ENCODE results near the gene GFY.

Gene GFY

GRCh38 chr19:49411681-49412326 lies 13.4 kb upstream of the GFY start:
- H3K4me2 ChIP-seq (ENCODE audit: low read length): no peak overlapping the region
- no peaks in the 10 kb centered on the region for H3K79me1 ChIP-seq (ENCODE audit: low read length)
- H2BK5ac ChIP-seq (ENCODE audit: low read length): no peak overlapping the region
- no peaks in the 10 kb centered on the region for H3K79me2 ChIP-seq (ENCODE audit: control insufficient read depth, insufficient read depth, low read length)
- no peak overlapping the region for H3K23ac ChIP-seq (ENCODE audit: low read length)
- H3K4ac ChIP-seq (ENCODE audit: low read depth, low read length): no peak overlapping the region
- no peaks in the 10 kb centered on the region for H3K27me3 ChIP-seq (ENCODE audit: insufficient read depth, low read length, poor library complexity)
- no peak overlapping the region for H3K9ac ChIP-seq (ENCODE audit: low read length)
- H3K4me3 ChIP-seq (ENCODE audit: low read length): no peak overlapping the region
- no peak overlapping the region for H3K56ac ChIP-seq (ENCODE audit: low read length)
- no peak overlapping the region for H4K8ac ChIP-seq (ENCODE audit: low read depth, low read length)
- no peak overlapping the region for H2BK120ac ChIP-seq (ENCODE audit: low read depth, low read length)
- H4K5ac ChIP-seq (ENCODE audit: low read length): no peak overlapping the region
- no peak overlapping the region for H2AK5ac ChIP-seq (ENCODE audit: low read length)
- no peak for DNase-seq
- H3K18ac ChIP-seq (ENCODE audit: low read length): no peak overlapping the region
- H3K4me1 ChIP-seq (ENCODE audit: control insufficient read depth, low read depth, low read length): peaks cover 4% of the 10 kb centered on the region
- no peak overlapping the region for H3K27ac ChIP-seq (ENCODE audit: low read depth, low read length)
- WGBS (ENCODE audit: extremely low coverage, insufficient coverage, low lambda C conversion rate): no CpG with 5 or more reads among the region's 3 CpGs
- no peak overlapping the region for H2BK15ac ChIP-seq (replicated peaks; ENCODE audit: low read depth)
- no peaks in the 10 kb centered on the region for H3K36me3 ChIP-seq (ENCODE audit: control insufficient read depth, insufficient read depth, low read length)

- Histone ChIP-seq H3K9ac (ENCODE audit: low read length) (peak overlapping the region; percentile 17), H3K18ac (ENCODE audit: low read length) (no peak overlapping the region), H3K79me1 (ENCODE audit: low read length) (no peaks in the 10 kb centered on the region), H3K4ac (ENCODE audit: low read depth, low read length) (no peak overlapping the region), H3K4me2 (ENCODE audit: low read length) (no peak overlapping the region), H3K79me2 (ENCODE audit: control insufficient read depth, insufficient read depth, low read length) (no peaks in the 10 kb centered on the region), H2BK120ac (ENCODE audit: low read depth, low read length) (no peak overlapping the region), H3K27me3 (ENCODE audit: insufficient read depth, low read length, poor library complexity) (no peaks in the 10 kb centered on the region), H4K5ac (ENCODE audit: low read length) (no peak overlapping the region), H3K27ac (ENCODE audit: low read depth, low read length) (peak overlapping the region; percentile 1), H3K4me3 (ENCODE audit: low read length) (no peak overlapping the region), H2AK5ac (ENCODE audit: low read length) (no peak overlapping the region), H4K8ac (ENCODE audit: low read depth, low read length) (no peak overlapping the region), H3K56ac (ENCODE audit: low read length) (peak overlapping the region; percentile 63), H3K23ac (ENCODE audit: low read length) (no peak overlapping the region), H3K4me1 (ENCODE audit: control insufficient read depth, low read depth, low read length) (peaks cover 4% of the 10 kb centered on the region), H2BK5ac (ENCODE audit: low read length) (no peak overlapping the region), H2BK15ac (replicated peaks; ENCODE audit: low read depth) (no peak overlapping the region), H3K36me3 (ENCODE audit: control insufficient read depth, insufficient read depth, low read length) (no peaks in the 10 kb centered on the region)
- peak; percentile 63 for DNase-seq
- no CpG with 5 or more reads among the region's 9 CpGs for WGBS (ENCODE audit: extremely low coverage, insufficient coverage, low lambda C conversion rate)
Measured at GRCh38 chr19:49413348-49413747, 11.8 kb upstream of the GFY start.

GRCh38 chr19:49414256-49414655 lies 10.9 kb upstream of the GFY start:
- Histone ChIP-seq H3K56ac (ENCODE audit: low read length) (no peak overlapping the region), H3K27me3 (ENCODE audit: insufficient read depth, low read length, poor library complexity) (no peaks in the 10 kb centered on the region), H4K5ac (ENCODE audit: low read length) (no peak overlapping the region), H3K18ac (ENCODE audit: low read length) (no peak overlapping the region), H3K4me2 (ENCODE audit: low read length) (no peak overlapping the region), H3K4ac (ENCODE audit: low read depth, low read length) (no peak overlapping the region), H3K36me3 (ENCODE audit: control insufficient read depth, insufficient read depth, low read length) (no peaks in the 10 kb centered on the region), H3K23ac (ENCODE audit: low read length) (no peak overlapping the region), H3K9ac (ENCODE audit: low read length) (no peak overlapping the region), H3K4me3 (ENCODE audit: low read length) (no peak overlapping the region), H2BK15ac (replicated peaks; ENCODE audit: low read depth) (no peak overlapping the region), H3K4me1 (ENCODE audit: control insufficient read depth, low read depth, low read length) (peaks cover 4% of the 10 kb centered on the region), H3K27ac (ENCODE audit: low read depth, low read length) (no peak overlapping the region), H4K8ac (ENCODE audit: low read depth, low read length) (no peak overlapping the region), H2AK5ac (ENCODE audit: low read length) (no peak overlapping the region), H2BK120ac (ENCODE audit: low read depth, low read length) (no peak overlapping the region), H2BK5ac (ENCODE audit: low read length) (no peak overlapping the region), H3K79me1 (ENCODE audit: low read length) (no peaks in the 10 kb centered on the region), H3K79me2 (ENCODE audit: control insufficient read depth, insufficient read depth, low read length) (no peaks in the 10 kb centered on the region)
- no CpG with 5 or more reads among the region's 3 CpGs for WGBS (ENCODE audit: extremely low coverage, insufficient coverage, low lambda C conversion rate)
- DNase-seq: no peak

GRCh38 chr19:49415102-49415809 lies 9.9 kb upstream of the GFY start:
- no peak for DNase-seq
- H2BK5ac ChIP-seq (ENCODE audit: low read length): no peak overlapping the region
- H3K4me3 ChIP-seq (ENCODE audit: low read length): no peak overlapping the region
- H3K9ac ChIP-seq (ENCODE audit: low read length): no peak overlapping the region
- H2AK5ac ChIP-seq (ENCODE audit: low read length): no peak overlapping the region
- peaks cover 4% of the 10 kb centered on the region for H3K4me1 ChIP-seq (ENCODE audit: control insufficient read depth, low read depth, low read length)
- H3K27me3 ChIP-seq (ENCODE audit: insufficient read depth, low read length, poor library complexity): no peaks in the 10 kb centered on the region
- H2BK120ac ChIP-seq (ENCODE audit: low read depth, low read length): no peak overlapping the region
- H3K18ac ChIP-seq (ENCODE audit: low read length): no peak overlapping the region
- H4K5ac ChIP-seq (ENCODE audit: low read length): no peak overlapping the region
- H4K8ac ChIP-seq (ENCODE audit: low read depth, low read length): no peak overlapping the region
- no peak overlapping the region for H3K56ac ChIP-seq (ENCODE audit: low read length)
- H2BK15ac ChIP-seq (replicated peaks; ENCODE audit: low read depth): no peak overlapping the region
- H3K27ac ChIP-seq (ENCODE audit: low read depth, low read length): no peak overlapping the region
- no CpG with 5 or more reads among the region's 15 CpGs for WGBS (ENCODE audit: extremely low coverage, insufficient coverage, low lambda C conversion rate)
- no peak overlapping the region for H3K4me2 ChIP-seq (ENCODE audit: low read length)
- H3K23ac ChIP-seq (ENCODE audit: low read length): peak overlapping the region; percentile 24
- H3K4ac ChIP-seq (ENCODE audit: low read depth, low read length): no peak overlapping the region
- H3K79me2 ChIP-seq (ENCODE audit: control insufficient read depth, insufficient read depth, low read length): no peaks in the 10 kb centered on the region
- H3K36me3 ChIP-seq (ENCODE audit: control insufficient read depth, insufficient read depth, low read length): no peaks in the 10 kb centered on the region
- no peaks in the 10 kb centered on the region for H3K79me1 ChIP-seq (ENCODE audit: low read length)

GRCh38 chr19:49415810-49416200 lies 9.4 kb upstream of the GFY start:
- no peak overlapping the region for H3K27ac ChIP-seq (ENCODE audit: low read depth, low read length)
- H3K4me2 ChIP-seq (ENCODE audit: low read length): no peak overlapping the region
- H3K79me2 ChIP-seq (ENCODE audit: control insufficient read depth, insufficient read depth, low read length): no peaks in the 10 kb centered on the region
- H4K8ac ChIP-seq (ENCODE audit: low read depth, low read length): no peak overlapping the region
- DNase-seq: no peak
- no peaks in the 10 kb centered on the region for H3K27me3 ChIP-seq (ENCODE audit: insufficient read depth, low read length, poor library complexity)
- H3K4me3 ChIP-seq (ENCODE audit: low read length): no peak overlapping the region
- H3K4me1 ChIP-seq (ENCODE audit: control insufficient read depth, low read depth, low read length): peaks cover 4% of the 10 kb centered on the region
- no CpG with 5 or more reads among the region's 2 CpGs for WGBS (ENCODE audit: extremely low coverage, insufficient coverage, low lambda C conversion rate)
- no peak overlapping the region for H4K5ac ChIP-seq (ENCODE audit: low read length)
- H3K36me3 ChIP-seq (ENCODE audit: control insufficient read depth, insufficient read depth, low read length): no peaks in the 10 kb centered on the region
- no peaks in the 10 kb centered on the region for H3K79me1 ChIP-seq (ENCODE audit: low read length)
- no peak overlapping the region for H2BK120ac ChIP-seq (ENCODE audit: low read depth, low read length)
- H2BK15ac ChIP-seq (replicated peaks; ENCODE audit: low read depth): no peak overlapping the region
- no peak overlapping the region for H3K18ac ChIP-seq (ENCODE audit: low read length)
- no peak overlapping the region for H3K4ac ChIP-seq (ENCODE audit: low read depth, low read length)
- H2AK5ac ChIP-seq (ENCODE audit: low read length): no peak overlapping the region
- no peak overlapping the region for H3K56ac ChIP-seq (ENCODE audit: low read length)
- H3K9ac ChIP-seq (ENCODE audit: low read length): no peak overlapping the region
- H2BK5ac ChIP-seq (ENCODE audit: low read length): no peak overlapping the region
- no peak overlapping the region for H3K23ac ChIP-seq (ENCODE audit: low read length)
